Measurements from ENCODE around the gene PRPF18. TPM values are rescaled to one million over a fixed set of nuclear protein-coding genes. Genes with fewer than 3 reads are reported as not detected.
"Not testable (repeated sequence)": the region's sequence is repeated elsewhere in the genome, so short reads cannot be mapped to it uniquely, and the experiment has no call there.

PRPF18 gene
- total RNA-seq, 1 experiment from 2014 or later: 13.4 TPM

DNA sequence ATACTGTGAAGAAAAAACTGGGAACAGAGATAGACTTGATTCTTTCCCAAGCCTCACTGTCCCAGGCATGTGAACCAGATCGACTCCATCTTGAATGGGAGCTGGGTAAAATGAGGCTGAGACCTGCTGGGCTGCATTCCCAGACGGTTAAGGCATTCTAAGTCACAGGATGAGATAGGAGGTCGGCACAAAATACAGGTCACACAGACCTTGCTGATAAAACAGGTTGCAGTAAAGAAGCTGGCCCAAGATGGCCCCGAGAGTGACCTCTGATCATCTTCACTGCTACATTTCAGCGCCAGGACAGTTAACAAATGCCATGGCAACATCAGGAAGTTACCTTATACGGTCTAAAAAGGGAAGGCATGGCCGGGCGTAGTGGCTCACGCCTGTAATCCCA, 48.8 kb upstream of the PRPF18 start:
- POLR2A ChIA-PET; H3K36me3 Mint-ChIP-seq; H3K27ac Mint-ChIP-seq; H3K4me3 Mint-ChIP-seq; DNase-seq (ENCODE audit: low spot score); H3K9me3 Mint-ChIP-seq; H3K27me3 Mint-ChIP-seq (ENCODE audit: low read depth); ATAC-seq: not testable (repeated sequence)
- H3K4me1 Mint-ChIP-seq: peaks cover 12% of the 10 kb centered on the region
- CTCF ChIA-PET: interaction anchor here (0.6 to 2.7 kb wide), 9 partner anchors 17 to 236 kb away, joined by 3 to 88 read pairs (median 10); partner anchors contain the start of gene PRPF18

DNA sequence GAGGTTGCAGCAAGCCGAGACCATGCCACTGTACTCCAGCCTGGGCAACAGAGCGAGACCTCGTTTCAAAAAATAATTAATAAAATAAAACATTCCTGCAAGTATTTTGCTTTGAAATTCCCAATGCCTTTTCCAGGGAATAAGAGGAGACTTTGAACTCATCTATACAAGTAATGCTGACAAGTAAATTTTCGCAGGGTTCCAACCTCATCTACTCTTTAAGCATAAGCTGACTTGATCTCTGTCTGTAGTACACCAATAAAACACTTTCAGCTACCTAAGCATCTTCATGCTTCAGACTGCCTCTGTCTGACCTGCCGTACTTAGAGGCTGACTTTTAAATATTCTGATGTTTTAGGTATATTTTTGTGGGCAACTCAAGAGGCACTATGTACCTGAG, 44.2 kb upstream of the PRPF18 start:
- POLR2A ChIA-PET: no interaction called here
- Mint-ChIP-seq H3K27me3 (ENCODE audit: low read depth) (peaks cover 8% of the 10 kb centered on the region; the same call in 1 of the 2 replicates), H3K4me3 (no peak overlapping the region), H3K9me3 (no peaks in the 10 kb centered on the region), H3K36me3 (no peaks in the 10 kb centered on the region), H3K27ac (no peak overlapping the region), H3K4me1 (no peaks in the 10 kb centered on the region; the same call in 1 of the 2 replicates)
- no peak for ATAC-seq
- CTCF ChIA-PET: interaction anchor here (1.1 kb wide), 1 partner anchor 44 kb away, joined by 5 read pairs; the partner anchor contains the start of gene PRPF18
- DNase-seq (ENCODE audit: low spot score): no peak
- no peak for TF ChIP-seq FOXP1 (CRISPR knock-in tag; IDR thresholded peaks at IDR 0.05; ENCODE audit: borderline replicate concordance)
- TF ChIP-seq PRRX2 (CRISPR knock-in tag; IDR thresholded peaks at IDR 0.05): no peak
- TF ChIP-seq, protein P1, sequence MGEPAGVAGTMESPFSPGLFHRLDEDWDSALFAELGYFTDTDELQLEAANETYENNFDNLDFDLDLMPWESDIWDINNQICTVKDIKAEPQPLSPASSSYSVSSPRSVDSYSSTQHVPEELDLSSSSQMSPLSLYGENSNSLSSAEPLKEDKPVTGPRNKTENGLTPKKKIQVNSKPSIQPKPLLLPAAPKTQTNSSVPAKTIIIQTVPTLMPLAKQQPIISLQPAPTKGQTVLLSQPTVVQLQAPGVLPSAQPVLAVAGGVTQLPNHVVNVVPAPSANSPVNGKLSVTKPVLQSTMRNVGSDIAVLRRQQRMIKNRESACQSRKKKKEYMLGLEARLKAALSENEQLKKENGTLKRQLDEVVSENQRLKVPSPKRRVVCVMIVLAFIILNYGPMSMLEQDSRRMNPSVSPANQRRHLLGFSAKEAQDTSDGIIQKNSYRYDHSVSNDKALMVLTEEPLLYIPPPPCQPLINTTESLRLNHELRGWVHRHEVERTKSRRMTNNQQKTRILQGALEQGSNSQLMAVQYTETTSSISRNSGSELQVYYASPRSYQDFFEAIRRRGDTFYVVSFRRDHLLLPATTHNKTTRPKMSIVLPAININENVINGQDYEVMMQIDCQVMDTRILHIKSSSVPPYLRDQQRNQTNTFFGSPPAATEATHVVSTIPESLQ (CRISPR knock-in tag; IDR thresholded peaks at IDR 0.05): no peak
- TF ChIP-seq, protein P2, sequence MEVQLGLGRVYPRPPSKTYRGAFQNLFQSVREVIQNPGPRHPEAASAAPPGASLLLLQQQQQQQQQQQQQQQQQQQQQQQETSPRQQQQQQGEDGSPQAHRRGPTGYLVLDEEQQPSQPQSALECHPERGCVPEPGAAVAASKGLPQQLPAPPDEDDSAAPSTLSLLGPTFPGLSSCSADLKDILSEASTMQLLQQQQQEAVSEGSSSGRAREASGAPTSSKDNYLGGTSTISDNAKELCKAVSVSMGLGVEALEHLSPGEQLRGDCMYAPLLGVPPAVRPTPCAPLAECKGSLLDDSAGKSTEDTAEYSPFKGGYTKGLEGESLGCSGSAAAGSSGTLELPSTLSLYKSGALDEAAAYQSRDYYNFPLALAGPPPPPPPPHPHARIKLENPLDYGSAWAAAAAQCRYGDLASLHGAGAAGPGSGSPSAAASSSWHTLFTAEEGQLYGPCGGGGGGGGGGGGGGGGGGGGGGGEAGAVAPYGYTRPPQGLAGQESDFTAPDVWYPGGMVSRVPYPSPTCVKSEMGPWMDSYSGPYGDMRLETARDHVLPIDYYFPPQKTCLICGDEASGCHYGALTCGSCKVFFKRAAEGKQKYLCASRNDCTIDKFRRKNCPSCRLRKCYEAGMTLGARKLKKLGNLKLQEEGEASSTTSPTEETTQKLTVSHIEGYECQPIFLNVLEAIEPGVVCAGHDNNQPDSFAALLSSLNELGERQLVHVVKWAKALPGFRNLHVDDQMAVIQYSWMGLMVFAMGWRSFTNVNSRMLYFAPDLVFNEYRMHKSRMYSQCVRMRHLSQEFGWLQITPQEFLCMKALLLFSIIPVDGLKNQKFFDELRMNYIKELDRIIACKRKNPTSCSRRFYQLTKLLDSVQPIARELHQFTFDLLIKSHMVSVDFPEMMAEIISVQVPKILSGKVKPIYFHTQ (CRISPR knock-in tag; IDR thresholded peaks at IDR 0.05): no peak
- TF ChIP-seq, protein P3, sequence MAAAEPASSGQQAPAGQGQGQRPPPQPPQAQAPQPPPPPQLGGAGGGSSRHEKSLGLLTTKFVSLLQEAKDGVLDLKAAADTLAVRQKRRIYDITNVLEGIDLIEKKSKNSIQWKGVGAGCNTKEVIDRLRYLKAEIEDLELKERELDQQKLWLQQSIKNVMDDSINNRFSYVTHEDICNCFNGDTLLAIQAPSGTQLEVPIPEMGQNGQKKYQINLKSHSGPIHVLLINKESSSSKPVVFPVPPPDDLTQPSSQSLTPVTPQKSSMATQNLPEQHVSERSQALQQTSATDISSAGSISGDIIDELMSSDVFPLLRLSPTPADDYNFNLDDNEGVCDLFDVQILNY (CRISPR knock-in tag; IDR thresholded peaks at IDR 0.05): no peak
- TF ChIP-seq RORB (CRISPR knock-in tag; IDR thresholded peaks at IDR 0.05): no peak
- TF ChIP-seq, protein P4, sequence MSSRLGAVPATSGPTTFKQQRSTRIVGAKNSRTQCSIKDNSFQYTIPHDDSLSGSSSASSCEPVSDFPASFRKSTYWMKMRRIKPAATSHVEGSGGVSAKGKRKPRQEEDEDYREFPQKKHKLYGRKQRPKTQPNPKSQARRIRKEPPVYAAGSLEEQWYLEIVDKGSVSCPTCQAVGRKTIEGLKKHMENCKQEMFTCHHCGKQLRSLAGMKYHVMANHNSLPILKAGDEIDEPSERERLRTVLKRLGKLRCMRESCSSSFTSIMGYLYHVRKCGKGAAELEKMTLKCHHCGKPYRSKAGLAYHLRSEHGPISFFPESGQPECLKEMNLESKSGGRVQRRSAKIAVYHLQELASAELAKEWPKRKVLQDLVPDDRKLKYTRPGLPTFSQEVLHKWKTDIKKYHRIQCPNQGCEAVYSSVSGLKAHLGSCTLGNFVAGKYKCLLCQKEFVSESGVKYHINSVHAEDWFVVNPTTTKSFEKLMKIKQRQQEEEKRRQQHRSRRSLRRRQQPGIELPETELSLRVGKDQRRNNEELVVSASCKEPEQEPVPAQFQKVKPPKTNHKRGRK (CRISPR knock-in tag; IDR thresholded peaks at IDR 0.05; ENCODE audit: borderline replicate concordance): no peak
- TF ChIP-seq, protein P5, sequence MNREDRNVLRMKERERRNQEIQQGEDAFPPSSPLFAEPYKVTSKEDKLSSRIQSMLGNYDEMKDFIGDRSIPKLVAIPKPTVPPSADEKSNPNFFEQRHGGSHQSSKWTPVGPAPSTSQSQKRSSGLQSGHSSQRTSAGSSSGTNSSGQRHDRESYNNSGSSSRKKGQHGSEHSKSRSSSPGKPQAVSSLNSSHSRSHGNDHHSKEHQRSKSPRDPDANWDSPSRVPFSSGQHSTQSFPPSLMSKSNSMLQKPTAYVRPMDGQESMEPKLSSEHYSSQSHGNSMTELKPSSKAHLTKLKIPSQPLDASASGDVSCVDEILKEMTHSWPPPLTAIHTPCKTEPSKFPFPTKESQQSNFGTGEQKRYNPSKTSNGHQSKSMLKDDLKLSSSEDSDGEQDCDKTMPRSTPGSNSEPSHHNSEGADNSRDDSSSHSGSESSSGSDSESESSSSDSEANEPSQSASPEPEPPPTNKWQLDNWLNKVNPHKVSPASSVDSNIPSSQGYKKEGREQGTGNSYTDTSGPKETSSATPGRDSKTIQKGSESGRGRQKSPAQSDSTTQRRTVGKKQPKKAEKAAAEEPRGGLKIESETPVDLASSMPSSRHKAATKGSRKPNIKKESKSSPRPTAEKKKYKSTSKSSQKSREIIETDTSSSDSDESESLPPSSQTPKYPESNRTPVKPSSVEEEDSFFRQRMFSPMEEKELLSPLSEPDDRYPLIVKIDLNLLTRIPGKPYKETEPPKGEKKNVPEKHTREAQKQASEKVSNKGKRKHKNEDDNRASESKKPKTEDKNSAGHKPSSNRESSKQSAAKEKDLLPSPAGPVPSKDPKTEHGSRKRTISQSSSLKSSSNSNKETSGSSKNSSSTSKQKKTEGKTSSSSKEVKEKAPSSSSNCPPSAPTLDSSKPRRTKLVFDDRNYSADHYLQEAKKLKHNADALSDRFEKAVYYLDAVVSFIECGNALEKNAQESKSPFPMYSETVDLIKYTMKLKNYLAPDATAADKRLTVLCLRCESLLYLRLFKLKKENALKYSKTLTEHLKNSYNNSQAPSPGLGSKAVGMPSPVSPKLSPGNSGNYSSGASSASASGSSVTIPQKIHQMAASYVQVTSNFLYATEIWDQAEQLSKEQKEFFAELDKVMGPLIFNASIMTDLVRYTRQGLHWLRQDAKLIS (CRISPR knock-in tag; IDR thresholded peaks at IDR 0.05; ENCODE audit: borderline replicate concordance): no peak
- TF ChIP-seq NR2C2 (CRISPR knock-in tag; IDR thresholded peaks at IDR 0.05): no peak
- TF ChIP-seq MXD4 (CRISPR knock-in tag; IDR thresholded peaks at IDR 0.05; ENCODE audit: borderline replicate concordance): no peak
- TF ChIP-seq EMX1 (CRISPR knock-in tag; IDR thresholded peaks at IDR 0.05): no peak
- TF ChIP-seq, protein P6, sequence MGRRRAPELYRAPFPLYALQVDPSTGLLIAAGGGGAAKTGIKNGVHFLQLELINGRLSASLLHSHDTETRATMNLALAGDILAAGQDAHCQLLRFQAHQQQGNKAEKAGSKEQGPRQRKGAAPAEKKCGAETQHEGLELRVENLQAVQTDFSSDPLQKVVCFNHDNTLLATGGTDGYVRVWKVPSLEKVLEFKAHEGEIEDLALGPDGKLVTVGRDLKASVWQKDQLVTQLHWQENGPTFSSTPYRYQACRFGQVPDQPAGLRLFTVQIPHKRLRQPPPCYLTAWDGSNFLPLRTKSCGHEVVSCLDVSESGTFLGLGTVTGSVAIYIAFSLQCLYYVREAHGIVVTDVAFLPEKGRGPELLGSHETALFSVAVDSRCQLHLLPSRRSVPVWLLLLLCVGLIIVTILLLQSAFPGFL (CRISPR knock-in tag; IDR thresholded peaks at IDR 0.05; ENCODE audit: borderline replicate concordance): no peak
- TF ChIP-seq, protein P7, sequence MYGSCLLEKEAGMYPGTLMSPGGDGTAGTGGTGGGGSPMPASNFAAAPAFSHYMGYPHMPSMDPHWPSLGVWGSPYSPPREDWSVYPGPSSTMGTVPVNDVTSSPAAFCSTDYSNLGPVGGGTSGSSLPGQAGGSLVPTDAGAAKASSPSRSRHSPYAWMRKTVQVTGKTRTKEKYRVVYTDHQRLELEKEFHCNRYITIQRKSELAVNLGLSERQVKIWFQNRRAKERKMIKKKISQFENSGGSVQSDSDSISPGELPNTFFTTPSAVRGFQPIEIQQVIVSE (CRISPR knock-in tag; IDR thresholded peaks at IDR 0.05; ENCODE audit: borderline replicate concordance): no peak
- TF ChIP-seq, protein P8, sequence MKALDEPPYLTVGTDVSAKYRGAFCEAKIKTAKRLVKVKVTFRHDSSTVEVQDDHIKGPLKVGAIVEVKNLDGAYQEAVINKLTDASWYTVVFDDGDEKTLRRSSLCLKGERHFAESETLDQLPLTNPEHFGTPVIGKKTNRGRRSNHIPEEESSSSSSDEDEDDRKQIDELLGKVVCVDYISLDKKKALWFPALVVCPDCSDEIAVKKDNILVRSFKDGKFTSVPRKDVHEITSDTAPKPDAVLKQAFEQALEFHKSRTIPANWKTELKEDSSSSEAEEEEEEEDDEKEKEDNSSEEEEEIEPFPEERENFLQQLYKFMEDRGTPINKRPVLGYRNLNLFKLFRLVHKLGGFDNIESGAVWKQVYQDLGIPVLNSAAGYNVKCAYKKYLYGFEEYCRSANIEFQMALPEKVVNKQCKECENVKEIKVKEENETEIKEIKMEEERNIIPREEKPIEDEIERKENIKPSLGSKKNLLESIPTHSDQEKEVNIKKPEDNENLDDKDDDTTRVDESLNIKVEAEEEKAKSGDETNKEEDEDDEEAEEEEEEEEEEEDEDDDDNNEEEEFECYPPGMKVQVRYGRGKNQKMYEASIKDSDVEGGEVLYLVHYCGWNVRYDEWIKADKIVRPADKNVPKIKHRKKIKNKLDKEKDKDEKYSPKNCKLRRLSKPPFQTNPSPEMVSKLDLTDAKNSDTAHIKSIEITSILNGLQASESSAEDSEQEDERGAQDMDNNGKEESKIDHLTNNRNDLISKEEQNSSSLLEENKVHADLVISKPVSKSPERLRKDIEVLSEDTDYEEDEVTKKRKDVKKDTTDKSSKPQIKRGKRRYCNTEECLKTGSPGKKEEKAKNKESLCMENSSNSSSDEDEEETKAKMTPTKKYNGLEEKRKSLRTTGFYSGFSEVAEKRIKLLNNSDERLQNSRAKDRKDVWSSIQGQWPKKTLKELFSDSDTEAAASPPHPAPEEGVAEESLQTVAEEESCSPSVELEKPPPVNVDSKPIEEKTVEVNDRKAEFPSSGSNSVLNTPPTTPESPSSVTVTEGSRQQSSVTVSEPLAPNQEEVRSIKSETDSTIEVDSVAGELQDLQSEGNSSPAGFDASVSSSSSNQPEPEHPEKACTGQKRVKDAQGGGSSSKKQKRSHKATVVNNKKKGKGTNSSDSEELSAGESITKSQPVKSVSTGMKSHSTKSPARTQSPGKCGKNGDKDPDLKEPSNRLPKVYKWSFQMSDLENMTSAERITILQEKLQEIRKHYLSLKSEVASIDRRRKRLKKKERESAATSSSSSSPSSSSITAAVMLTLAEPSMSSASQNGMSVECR (CRISPR knock-in tag; IDR thresholded peaks at IDR 0.05; ENCODE audit: borderline replicate concordance): no peak
- TF ChIP-seq, protein P9, sequence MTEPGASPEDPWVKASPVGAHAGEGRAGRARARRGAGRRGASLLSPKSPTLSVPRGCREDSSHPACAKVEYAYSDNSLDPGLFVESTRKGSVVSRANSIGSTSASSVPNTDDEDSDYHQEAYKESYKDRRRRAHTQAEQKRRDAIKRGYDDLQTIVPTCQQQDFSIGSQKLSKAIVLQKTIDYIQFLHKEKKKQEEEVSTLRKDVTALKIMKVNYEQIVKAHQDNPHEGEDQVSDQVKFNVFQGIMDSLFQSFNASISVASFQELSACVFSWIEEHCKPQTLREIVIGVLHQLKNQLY (CRISPR knock-in tag; IDR thresholded peaks at IDR 0.05): no peak
